ENCODE results near the gene KRTAP10-11. TPM values are rescaled to one million over a fixed set of nuclear protein-coding genes. Genes with fewer than 3 reads are reported as not detected.
"Not testable (repeated sequence)": the region's sequence is repeated elsewhere in the genome, so short reads cannot be mapped to it uniquely, and the experiment has no call there.

The KRTAP10-11 gene
- total RNA-seq, 4 donors from 2014 or later: not detected

DNA sequence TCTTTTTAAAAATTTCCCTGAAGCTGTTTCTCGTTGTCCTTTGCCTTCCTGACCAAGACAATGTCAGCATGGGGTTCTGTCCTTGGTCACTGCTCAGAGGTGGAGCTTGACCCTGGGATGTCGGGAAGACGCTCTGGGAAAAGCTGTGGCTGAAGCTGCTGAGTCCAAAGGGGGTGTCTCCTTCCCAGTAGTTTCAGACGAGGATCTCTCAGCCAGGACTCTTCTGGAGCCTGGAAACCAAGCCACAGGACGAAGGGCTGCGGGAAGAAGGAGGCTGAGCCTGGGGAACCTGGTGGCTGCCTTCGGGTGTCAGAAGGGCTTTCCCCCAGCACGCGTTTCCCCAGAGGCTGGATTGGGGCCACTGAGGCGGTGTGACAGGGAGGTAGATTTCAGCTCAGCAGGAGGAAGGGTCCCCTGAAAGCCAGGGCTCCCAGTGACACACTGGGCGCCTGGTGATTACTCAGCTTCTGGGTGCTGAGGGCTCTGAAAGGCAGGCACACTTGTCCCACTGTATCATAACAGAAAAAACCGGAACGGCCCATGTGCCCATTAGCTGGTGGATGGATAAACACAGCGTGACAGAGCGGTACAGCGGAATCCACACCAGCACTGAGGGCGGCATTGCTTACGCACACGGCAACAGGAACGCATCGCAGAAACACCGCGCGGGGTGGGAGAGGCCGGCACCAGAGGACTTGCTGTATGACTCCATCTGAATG lies 40.8 kb downstream of the KRTAP10-11 start:
- no peaks in the 10 kb centered on the region for H3K36me3 ChIP-seq

GRCh38 chr21:44687671-44688070 lies 41.5 kb downstream of the KRTAP10-11 start:
- no peak for TF ChIP-seq POLR2A (IDR thresholded peaks at IDR 0.05)
- TF ChIP-seq CTCF (IDR thresholded peaks at IDR 0.05): no peak
- no peaks in the 10 kb centered on the region for H3K36me3 ChIP-seq
- H3K27ac ChIP-seq: no peak overlapping the region
- H3K4me1 ChIP-seq: no peaks in the 10 kb centered on the region
- H3K9me3 ChIP-seq: peaks cover 0 to 1% of the 10 kb centered on the region in 2 donors
- intact Hi-C loops (cut with DNase I; ENCODE audit: low total_unique reads): no loop called here
- H3K27me3 ChIP-seq: no peaks in the 10 kb centered on the region
- no peak for DNase-seq
- H3K4me3 ChIP-seq: no peak overlapping the region

More for the DNA sequence above, 40.8 kb downstream of the KRTAP10-11 start:
- no peaks in the 10 kb centered on the region for H3K27me3 ChIP-seq
- DNase-seq: no peak
- no peak for TF ChIP-seq POLR2A (IDR thresholded peaks at IDR 0.05)
- TF ChIP-seq CTCF (IDR thresholded peaks at IDR 0.05): no peak
- intact Hi-C loops (cut with DNase I; ENCODE audit: low total_unique reads): no loop called here
- H3K9me3 ChIP-seq: no peaks in the 10 kb centered on the region
- H3K4me1 ChIP-seq: no peaks in the 10 kb centered on the region
- no peak overlapping the region for H3K27ac ChIP-seq
- H3K4me3 ChIP-seq: no peak overlapping the region

GRCh38 chr21:44689740-44690139 lies 43.5 kb downstream of the KRTAP10-11 start:
- H3K27ac ChIP-seq; H3K27me3 ChIP-seq; H3K4me1 ChIP-seq; H3K9me3 ChIP-seq; intact Hi-C loops (cut with DNase I; ENCODE audit: low total_unique reads); H3K36me3 ChIP-seq; DNase-seq; H3K4me3 ChIP-seq: not testable (repeated sequence)

GRCh38 chr21:44691686-44692085 lies 45.5 kb downstream of the KRTAP10-11 start:
- TF ChIP-seq CTCF (IDR thresholded peaks at IDR 0.05) (no peak), POLR2A (IDR thresholded peaks at IDR 0.05) (no peak)
- DNase-seq: no peak
- Histone ChIP-seq H3K27ac (no peak overlapping the region), H3K4me3 (no peak overlapping the region), H3K4me1 (no peaks in the 10 kb centered on the region), H3K36me3 (no peaks in the 10 kb centered on the region), H3K9me3 (peaks cover 0 to 3% of the 10 kb centered on the region in 2 donors), H3K27me3 (no peaks in the 10 kb centered on the region)
- intact Hi-C loops (cut with DNase I; ENCODE audit: low total_unique reads): no loop called here

- no peak overlapping the region for H3K27ac ChIP-seq
- H3K36me3 ChIP-seq: no peaks in the 10 kb centered on the region
- no peak overlapping the region for H3K4me3 ChIP-seq
- H3K9me3 ChIP-seq: peaks cover 0 to 3% of the 10 kb centered on the region in 2 donors
- H3K4me1 ChIP-seq: no peaks in the 10 kb centered on the region
- no peaks in the 10 kb centered on the region for H3K27me3 ChIP-seq
- DNase-seq: no peak
- TF ChIP-seq CTCF (IDR thresholded peaks at IDR 0.05): no peak
- TF ChIP-seq POLR2A (IDR thresholded peaks at IDR 0.05): no peak
- intact Hi-C loops (cut with DNase I; ENCODE audit: low total_unique reads): no loop called here
Measured at GRCh38 chr21:44692798-44693512, 46.7 kb downstream of the KRTAP10-11 start.
